Non-pigmented ciliary epithelial cell (primary cell): Measurements from ENCODE around the gene STX18.
"Not testable (repeated sequence)": the region's sequence is repeated elsewhere in the genome, so short reads cannot be mapped to it uniquely, and the experiment has no call there.

Experiments used
- DNase-seq: peaks from one replicate; pipeline ENCODE4 v3.0.0-alpha.2; 2010; ENCODE audit warnings: low read depth

The STX18 gene

GRCh38 chr4:4541661-4542570 lies at the start of gene STX18:
STX18 (minus strand) TSS chr4:4542048; CDS start chr4:4541964, 84 bp downstream.
- no peak for DNase-seq

GRCh38 chr4:4591071-4591470 lies 49.2 kb upstream of the STX18 start:
- no peak for DNase-seq

GRCh38 chr4:4590546-4590945 lies 48.7 kb upstream of the STX18 start:
- no peak for DNase-seq

GRCh38 chr4:4585012-4585670 lies 43.3 kb upstream of the STX18 start:
- DNase-seq, result peak; percentile 56

- no peak for DNase-seq
These were observed 41.8 kb upstream of the STX18 start for GRCh38 chr4:4583606-4584005.

- DNase-seq, result no peak
These were observed 40.8 kb upstream of the STX18 start for GRCh38 chr4:4582653-4583052.

GRCh38 chr4:4580494-4580893 lies 38.6 kb upstream of the STX18 start:
- no peak for DNase-seq

- DNase-seq, result no peak
These were observed 37.1 kb upstream of the STX18 start for GRCh38 chr4:4578981-4579380.

GRCh38 chr4:4577359-4577875 lies 35.6 kb upstream of the STX18 start:
- no peak for DNase-seq

GRCh38 chr4:4575284-4576211 lies 33.7 kb upstream of the STX18 start:
- no peak for DNase-seq

GRCh38 chr4:4574792-4575191 lies 32.9 kb upstream of the STX18 start:
- DNase-seq, result peak; percentile 78

- DNase-seq, result no peak
These were observed 32.2 kb upstream of the STX18 start for GRCh38 chr4:4574052-4574451.

GRCh38 chr4:4572821-4573220 lies 31.0 kb upstream of the STX18 start:
- no peak for DNase-seq

GRCh38 chr4:4569861-4570260 lies 28.0 kb upstream of the STX18 start:
- not testable (repeated sequence) for DNase-seq

GRCh38 chr4:4568806-4569427 lies 27.1 kb upstream of the STX18 start:
- DNase-seq, result no peak

GRCh38 chr4:4566359-4566758 lies 24.5 kb upstream of the STX18 start:
- DNase-seq, result not testable (repeated sequence)

GRCh38 chr4:4564522-4564921 lies 22.7 kb upstream of the STX18 start:
- no peak for DNase-seq

- DNase-seq, result no peak
These were observed 18.8 kb upstream of the STX18 start for GRCh38 chr4:4560642-4561041.

- no peak for DNase-seq
These were observed 18.3 kb upstream of the STX18 start for GRCh38 chr4:4560136-4560535.

- DNase-seq, result peak; percentile 45
These were observed 17.7 kb upstream of the STX18 start for GRCh38 chr4:4559596-4559995.

GRCh38 chr4:4558881-4559280 lies 17.0 kb upstream of the STX18 start:
- no peak for DNase-seq

- DNase-seq, result peak; percentile 82
These were observed 14.1 kb upstream of the STX18 start for GRCh38 chr4:4555916-4556315.
